Kidney (tissue), 14 donors: ENCODE results near the gene EAF1. TPM values are rescaled to one million over a fixed set of nuclear protein-coding genes. Genes with fewer than 3 reads are reported as not detected.

Experiments used
- DNase-seq, 5 donors: peaks; one replicate each; pipeline ENCODE4 v3.0.0-alpha.2; 2013 to 2020
- FAIRE-seq: peaks from 2 replicates; lab custom pipeline; 2012; peaks lifted over from hg19 to GRCh38; lab: Jason Lieb, UNC
- H3K27ac ChIP-seq, 2 donors: one replicate each; pipeline ENCODE4 v1.7.0; 2013; ENCODE audit warnings: low read depth in 2 of 2, low read length in 2 of 2, inconsistent platforms in 1 of 2
- H3K27me3 ChIP-seq: one replicate; pipeline ENCODE4 v1.7.1; 2013; ENCODE audit warnings: low read length, inconsistent platforms; ENCODE audit not compliant: control insufficient read depth, insufficient read depth
- H3K36me3 ChIP-seq, 3 donors: one replicate each; pipeline versions ENCODE4 v1.7.0 to v1.7.1; 2013; ENCODE audit warnings: low read length in 3 of 3, control low read depth in 1 of 3, inconsistent platforms in 1 of 3; ENCODE audit not compliant: insufficient read depth in 3 of 3, control insufficient read depth in 2 of 3
- H3K4me1 ChIP-seq, 3 donors: one replicate each; pipeline versions ENCODE4 v1.7.0 to v1.7.1; 2013; ENCODE audit warnings: low read length in 3 of 3, inconsistent platforms in 1 of 3, low read depth in 1 of 3; ENCODE audit not compliant: control insufficient read depth in 2 of 3, insufficient read depth in 2 of 3
- H3K4me3 ChIP-seq, 3 donors: one replicate each; pipeline versions ENCODE4 v1.7.0 to v1.8.1; 2013; ENCODE audit warnings: low read length in 3 of 3, control low read depth in 1 of 3, inconsistent platforms in 1 of 3
- H3K9ac ChIP-seq, 3 donors: one replicate each; pipeline versions ENCODE4 v1.7.0 to v1.7.1; 2013; ENCODE audit warnings: low read length in 3 of 3, control low read depth in 1 of 3, inconsistent platforms in 1 of 3
- H3K9me3 ChIP-seq, 3 donors: one replicate each; pipeline versions ENCODE4 v1.7.0 to v1.7.1; 2013; ENCODE audit warnings: low read length in 3 of 3, control low read depth in 1 of 3, inconsistent platforms in 1 of 3; ENCODE audit not compliant: control insufficient read depth in 2 of 3, insufficient read depth in 1 of 3
- CTCF ChIP-seq: IDR thresholded peaks from 3 replicates; pipeline ENCODE4 v1.5.1; 2012; ENCODE audit warnings: mild to moderate bottlenecking, moderate library complexity, borderline replicate concordance; ENCODE audit not compliant: insufficient read depth; ENCODE audit errors: extremely low read depth
- intact Hi-C: fragments of 100-400 bp; cut with DNase I; formaldehyde crosslinking; loops from one replicate; pipeline ENCODE4 v1.11.1; 2022
- polyA plus RNA-seq: library from polyadenylated mRNA; stranded (reverse); fragments of 350-450 nt; fragmentation: Illumina TruSeq; extraction: RNeasy Lipid Tissue Mini Kit (QIAGEN cat#74804); gene quantifications from one replicate; pipeline ENCODE4 v1.2.3, GENCODE V29; 2014; ENCODE audit warnings: low read depth, low replicate concordance; ENCODE audit not compliant: insufficient read depth
- total RNA-seq: library from RNA; stranded (reverse); fragmentation: NEBNext Ultra II Directional; extraction: Animal tissue kit (Norgen Biotek cat#: 25700); gene quantifications from one replicate; pipeline ENCODE4 v1.2.1, GENCODE V29; 2021
- donor health status: control.
- donor health status: control.
- donor health status: control.
- donor health status: control.
- donor health status: control.
- donor health status: DM: yes; HTN: yes; CAD: no.
- donor health status: Normal renal cell carcinoma (clear cell type).

The EAF1 gene
- total and polyA plus RNA-seq, 2 donors from 2014 or later, result 8.3 to 16.1 TPM

GRCh38 chr3:15401936-15402335, 25.5 kb upstream of the EAF1 start:
- no peak for TF ChIP-seq CTCF
- DNase-seq (no peak), FAIRE-seq (no peak)
- Histone ChIP-seq H3K9me3 (no peaks in the 10 kb centered on the region), H3K4me3 (no peak overlapping the region), H3K4me1 (no peaks in the 10 kb centered on the region), H3K27me3 (no peaks in the 10 kb centered on the region), H3K27ac (no peak overlapping the region), H3K36me3 (no peaks in the 10 kb centered on the region), H3K9ac (no peak overlapping the region)
- intact Hi-C loops, result no loop called here

- H3K9me3 ChIP-seq, result no peaks in the 10 kb centered on the region
- no peak overlapping the region for H3K27ac ChIP-seq
- no peaks in the 10 kb centered on the region for H3K4me1 ChIP-seq
- H3K9ac ChIP-seq, result no peak overlapping the region
- H3K4me3 ChIP-seq, result no peak overlapping the region
- FAIRE-seq (no peak), DNase-seq (peak in 1 of 5 donors; percentile 12)
- no peaks in the 10 kb centered on the region for H3K36me3 ChIP-seq
- no peaks in the 10 kb centered on the region for H3K27me3 ChIP-seq
- TF ChIP-seq CTCF, result no peak
- intact Hi-C loops, result no loop called here
Measured at GRCh38 chr3:15403495-15403894, 23.9 kb upstream of the EAF1 start.

- Histone ChIP-seq H3K9me3 (no peaks in the 10 kb centered on the region), H3K27ac (no peak overlapping the region), H3K4me3 (no peak overlapping the region), H3K27me3 (no peaks in the 10 kb centered on the region), H3K9ac (no peak overlapping the region), H3K36me3 (no peaks in the 10 kb centered on the region), H3K4me1 (no peaks in the 10 kb centered on the region)
- DNase-seq (no peak), FAIRE-seq (no peak)
- intact Hi-C loops, result no loop called here
- TF ChIP-seq CTCF, result no peak
Measured at GRCh38 chr3:15403965-15404364, 23.4 kb upstream of the EAF1 start.

GRCh38 chr3:15404767-15405166, 22.6 kb upstream of the EAF1 start:
- no peaks in the 10 kb centered on the region for H3K36me3 ChIP-seq
- no peaks in the 10 kb centered on the region for H3K9me3 ChIP-seq
- no peak overlapping the region for H3K9ac ChIP-seq
- no peak for FAIRE-seq
- DNase-seq, result no peak
- no peaks in the 10 kb centered on the region for H3K27me3 ChIP-seq
- TF ChIP-seq CTCF, result no peak
- no peaks in the 10 kb centered on the region for H3K4me1 ChIP-seq
- H3K4me3 ChIP-seq, result no peak overlapping the region
- no peak overlapping the region for H3K27ac ChIP-seq
- intact Hi-C loops, result no loop called here
